HL-60 (cell line): ENCODE measurements around the gene LGALS7.
"Not testable (repeated sequence)": the region's sequence is repeated elsewhere in the genome, so short reads cannot be mapped to it uniquely, and the experiment has no call there.

Experiments used
- DNase-seq, 2 experiments: peaks; one replicate each; pipeline ENCODE4 v3.0.0-alpha.2; 2010 to 2020; ENCODE audit warnings: low read depth in 1 of 2, low spot score in 1 of 2
- H3K27ac ChIP-seq: fragments of 250-450 bp; sonication (Bioruptor Pico); replicated peaks from 2 replicates; pipeline ENCODE4 v1.5.1; 2020; ENCODE audit warnings: mild to moderate bottlenecking, moderate library complexity
- H3K27me3 ChIP-seq: fragments of 250-450 bp; sonication (Bioruptor Pico); 2 replicates; pipeline ENCODE4 v1.5.1; 2021; ENCODE audit warnings: mild to moderate bottlenecking, moderate library complexity; ENCODE audit not compliant: insufficient read depth, poor library complexity, severe bottlenecking
- H3K4me3 ChIP-seq: replicated peaks from 2 replicates; pipeline ENCODE4 v1.5.1; 2011; ENCODE audit warnings: mild to moderate bottlenecking, control low read depth, low read length; ENCODE audit not compliant: insufficient read depth
- GABPA ChIP-seq: IDR thresholded peaks from 2 replicates; pipeline ENCODE4 v1.6.1; 2012; ENCODE audit warnings: low read depth
- POLR2AphosphoS5 ChIP-seq: IDR thresholded peaks from 2 replicates; pipeline ENCODE4 v1.6.1; 2012; ENCODE audit warnings: low read depth
- SPI1 ChIP-seq: IDR thresholded peaks from 2 replicates; pipeline ENCODE4 v1.6.1; 2012; ENCODE audit warnings: low read depth, mild to moderate bottlenecking, borderline replicate concordance
- TF ChIP-seq, protein P1 (sequence below): IDR thresholded peaks from one replicate; pipeline ENCODE4 v1.5.1; 2011; ENCODE audit warnings: low read length, control low read depth, inconsistent platforms; ENCODE audit not compliant: insufficient read depth
- TF ChIP-seq, protein P2 (sequence below): IDR thresholded peaks from 2 replicates; pipeline ENCODE4 v1.6.1; 2012; ENCODE audit warnings: low read depth; ENCODE audit not compliant: insufficient replicate concordance

Gene LGALS7

GRCh38 chr19:38793671-38794070 lies 20.4 kb upstream of the LGALS7 start:
- H3K27ac ChIP-seq = no peak overlapping the region

DNA sequence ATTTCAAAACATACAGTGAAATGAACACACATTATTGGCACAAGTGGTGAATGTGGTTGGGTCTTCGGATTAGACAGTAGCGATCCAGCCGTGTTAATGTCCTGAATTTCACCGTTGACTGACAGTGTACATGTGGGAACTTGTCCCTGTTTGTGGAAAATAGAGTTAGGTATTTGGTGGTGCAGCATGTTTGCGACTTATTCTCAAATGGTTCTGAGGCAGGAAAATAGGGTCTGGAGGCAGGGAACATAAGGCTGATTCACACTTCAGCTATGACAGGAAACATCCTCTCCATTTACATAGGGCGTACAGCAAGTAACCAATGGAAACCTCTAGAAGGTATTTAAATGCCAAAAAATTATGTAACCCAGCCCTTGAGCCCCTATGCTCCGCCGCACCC lies 19.9 kb upstream of the LGALS7 start:
- no peak overlapping the region for H3K27ac ChIP-seq
- peaks cover 12% of the 10 kb centered on the region for H3K27me3 ChIP-seq
- DNase-seq = no peak
- H3K4me3 ChIP-seq = no peak overlapping the region
- TF ChIP-seq SPI1 = no peak
- TF ChIP-seq GABPA = no peak
- TF ChIP-seq, protein P1, sequence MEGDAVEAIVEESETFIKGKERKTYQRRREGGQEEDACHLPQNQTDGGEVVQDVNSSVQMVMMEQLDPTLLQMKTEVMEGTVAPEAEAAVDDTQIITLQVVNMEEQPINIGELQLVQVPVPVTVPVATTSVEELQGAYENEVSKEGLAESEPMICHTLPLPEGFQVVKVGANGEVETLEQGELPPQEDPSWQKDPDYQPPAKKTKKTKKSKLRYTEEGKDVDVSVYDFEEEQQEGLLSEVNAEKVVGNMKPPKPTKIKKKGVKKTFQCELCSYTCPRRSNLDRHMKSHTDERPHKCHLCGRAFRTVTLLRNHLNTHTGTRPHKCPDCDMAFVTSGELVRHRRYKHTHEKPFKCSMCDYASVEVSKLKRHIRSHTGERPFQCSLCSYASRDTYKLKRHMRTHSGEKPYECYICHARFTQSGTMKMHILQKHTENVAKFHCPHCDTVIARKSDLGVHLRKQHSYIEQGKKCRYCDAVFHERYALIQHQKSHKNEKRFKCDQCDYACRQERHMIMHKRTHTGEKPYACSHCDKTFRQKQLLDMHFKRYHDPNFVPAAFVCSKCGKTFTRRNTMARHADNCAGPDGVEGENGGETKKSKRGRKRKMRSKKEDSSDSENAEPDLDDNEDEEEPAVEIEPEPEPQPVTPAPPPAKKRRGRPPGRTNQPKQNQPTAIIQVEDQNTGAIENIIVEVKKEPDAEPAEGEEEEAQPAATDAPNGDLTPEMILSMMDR = no peak
- no peak for TF ChIP-seq POLR2AphosphoS5
- TF ChIP-seq, protein P2, sequence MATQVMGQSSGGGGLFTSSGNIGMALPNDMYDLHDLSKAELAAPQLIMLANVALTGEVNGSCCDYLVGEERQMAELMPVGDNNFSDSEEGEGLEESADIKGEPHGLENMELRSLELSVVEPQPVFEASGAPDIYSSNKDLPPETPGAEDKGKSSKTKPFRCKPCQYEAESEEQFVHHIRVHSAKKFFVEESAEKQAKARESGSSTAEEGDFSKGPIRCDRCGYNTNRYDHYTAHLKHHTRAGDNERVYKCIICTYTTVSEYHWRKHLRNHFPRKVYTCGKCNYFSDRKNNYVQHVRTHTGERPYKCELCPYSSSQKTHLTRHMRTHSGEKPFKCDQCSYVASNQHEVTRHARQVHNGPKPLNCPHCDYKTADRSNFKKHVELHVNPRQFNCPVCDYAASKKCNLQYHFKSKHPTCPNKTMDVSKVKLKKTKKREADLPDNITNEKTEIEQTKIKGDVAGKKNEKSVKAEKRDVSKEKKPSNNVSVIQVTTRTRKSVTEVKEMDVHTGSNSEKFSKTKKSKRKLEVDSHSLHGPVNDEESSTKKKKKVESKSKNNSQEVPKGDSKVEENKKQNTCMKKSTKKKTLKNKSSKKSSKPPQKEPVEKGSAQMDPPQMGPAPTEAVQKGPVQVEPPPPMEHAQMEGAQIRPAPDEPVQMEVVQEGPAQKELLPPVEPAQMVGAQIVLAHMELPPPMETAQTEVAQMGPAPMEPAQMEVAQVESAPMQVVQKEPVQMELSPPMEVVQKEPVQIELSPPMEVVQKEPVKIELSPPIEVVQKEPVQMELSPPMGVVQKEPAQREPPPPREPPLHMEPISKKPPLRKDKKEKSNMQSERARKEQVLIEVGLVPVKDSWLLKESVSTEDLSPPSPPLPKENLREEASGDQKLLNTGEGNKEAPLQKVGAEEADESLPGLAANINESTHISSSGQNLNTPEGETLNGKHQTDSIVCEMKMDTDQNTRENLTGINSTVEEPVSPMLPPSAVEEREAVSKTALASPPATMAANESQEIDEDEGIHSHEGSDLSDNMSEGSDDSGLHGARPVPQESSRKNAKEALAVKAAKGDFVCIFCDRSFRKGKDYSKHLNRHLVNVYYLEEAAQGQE = no peak

More at GRCh38 chr19:38793671-38794070, 20.4 kb upstream of the LGALS7 start:
- TF ChIP-seq GABPA (no peak), POLR2AphosphoS5 (no peak), SPI1 (no peak)
- TF ChIP-seq, protein P1 = no peak
- TF ChIP-seq, protein P2 = no peak
- Histone ChIP-seq H3K4me3 (no peak overlapping the region), H3K27me3 (peaks cover 12% of the 10 kb centered on the region)
- no peak for DNase-seq

DNA sequence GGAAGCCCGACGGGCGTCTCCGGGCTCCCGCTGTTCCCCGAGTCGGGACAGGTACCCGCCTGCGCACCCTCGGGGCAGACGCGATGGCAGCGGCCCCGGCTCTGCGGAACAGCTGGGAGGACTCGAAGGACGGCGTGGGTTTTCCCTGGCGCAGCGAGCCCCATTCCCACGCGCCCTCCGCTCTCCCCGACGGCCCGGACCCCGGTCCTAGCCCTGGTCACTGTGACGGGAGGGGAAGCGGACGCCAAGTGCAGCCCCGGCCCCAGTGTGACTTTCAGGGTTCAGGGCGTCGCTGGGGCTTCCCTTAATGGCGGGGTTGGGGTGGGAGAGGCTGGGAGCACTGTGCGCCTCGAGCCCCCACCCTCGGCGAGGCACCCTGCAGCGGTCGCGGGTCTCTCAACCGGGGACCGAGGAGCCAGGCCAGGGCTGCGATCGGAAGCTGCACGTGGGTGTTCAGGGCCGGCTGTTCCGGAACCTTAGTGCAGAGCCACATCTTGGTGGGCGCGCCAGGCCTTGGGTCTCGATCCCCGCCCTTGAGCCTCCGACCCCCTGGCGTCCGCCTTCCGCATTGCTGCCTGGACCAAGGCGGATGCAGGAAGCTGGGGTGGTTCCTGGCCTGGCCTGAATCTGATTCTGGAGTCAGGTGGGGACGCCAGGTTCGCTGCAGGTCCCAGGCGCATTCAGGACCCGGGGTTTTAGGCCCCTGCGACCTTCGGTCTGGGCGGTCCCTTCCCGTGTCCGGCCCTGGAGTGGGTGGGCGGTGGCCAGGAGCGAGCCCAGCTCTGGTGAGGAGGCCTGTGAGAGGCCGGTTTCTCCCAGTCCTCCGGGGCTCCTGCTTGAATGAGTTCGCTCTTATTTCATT lies 19.2 kb upstream of the LGALS7 start:
- no peak for DNase-seq
- H3K27me3 ChIP-seq = peaks cover 12% of the 10 kb centered on the region
- H3K4me3 ChIP-seq = no peak overlapping the region
- TF ChIP-seq, protein P1 = no peak
- TF ChIP-seq, protein P2 = no peak
- TF ChIP-seq GABPA (no peak), POLR2AphosphoS5 (no peak), SPI1 (no peak)
- H3K27ac ChIP-seq = no peak overlapping the region

- DNase-seq, H3K4me3 ChIP-seq, H3K27ac ChIP-seq: not testable (repeated sequence)
- peaks cover 12% of the 10 kb centered on the region for H3K27me3 ChIP-seq
These were observed 18.2 kb upstream of the LGALS7 start for GRCh38 chr19:38791451-38792064.
